LNCaP clone FGC (cell line): ENCODE measurements around the gene FAM53A.

ENCODE experiments used
- DNase-seq: peaks from one replicate; pipeline ENCODE4 v3.0.0-alpha.2; 2011; ENCODE audit warnings: low read depth
- H3K4me3 ChIP-seq: 2 replicates; pipeline ENCODE4 v1.5.1; 2011; ENCODE audit warnings: mild to moderate bottlenecking, low read depth, low read length, control low read depth
- CTCF ChIP-seq: IDR thresholded peaks from 2 replicates; pipeline ENCODE4 v1.5.1; 2012; ENCODE audit warnings: mild to moderate bottlenecking; ENCODE audit not compliant: control insufficient read depth, insufficient read depth; ENCODE audit errors: extremely low read depth

Gene FAM53A

DNA sequence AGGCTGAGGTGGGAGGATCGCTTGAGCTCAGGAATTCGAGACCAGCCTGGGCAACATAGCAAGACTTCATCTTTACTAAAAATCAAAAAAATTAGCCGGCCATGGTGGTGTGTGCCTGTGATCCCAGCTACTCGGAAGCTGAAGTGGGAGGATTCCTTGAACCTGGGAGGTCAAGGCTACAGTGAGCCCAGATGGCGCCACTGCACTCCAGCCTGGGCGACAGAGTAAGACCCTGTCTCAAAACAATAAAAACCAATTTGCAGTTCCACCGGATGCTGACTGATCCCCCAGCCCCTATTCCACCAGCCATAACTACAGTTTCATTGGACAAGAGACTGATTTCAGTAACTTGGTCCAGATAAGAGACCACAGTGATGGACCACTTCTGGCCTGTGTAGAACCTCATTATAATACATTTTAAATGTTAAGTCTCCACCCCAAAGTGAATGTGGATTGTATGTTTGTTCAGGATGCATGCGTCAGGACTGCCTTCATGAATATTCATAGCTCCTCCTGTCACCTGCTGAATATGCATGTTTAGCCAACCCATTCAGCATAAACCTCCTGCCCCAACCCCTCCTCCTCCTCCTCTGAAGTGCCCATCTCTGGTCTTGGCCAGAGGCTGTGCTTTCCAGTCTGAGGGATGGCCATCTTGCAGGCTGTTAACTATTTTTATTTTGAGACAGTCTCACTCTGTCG is 30.3 kb upstream of the FAM53A start:
- no peak for DNase-seq
- TF ChIP-seq CTCF: no peak
- no peak overlapping the region for H3K4me3 ChIP-seq

DNA sequence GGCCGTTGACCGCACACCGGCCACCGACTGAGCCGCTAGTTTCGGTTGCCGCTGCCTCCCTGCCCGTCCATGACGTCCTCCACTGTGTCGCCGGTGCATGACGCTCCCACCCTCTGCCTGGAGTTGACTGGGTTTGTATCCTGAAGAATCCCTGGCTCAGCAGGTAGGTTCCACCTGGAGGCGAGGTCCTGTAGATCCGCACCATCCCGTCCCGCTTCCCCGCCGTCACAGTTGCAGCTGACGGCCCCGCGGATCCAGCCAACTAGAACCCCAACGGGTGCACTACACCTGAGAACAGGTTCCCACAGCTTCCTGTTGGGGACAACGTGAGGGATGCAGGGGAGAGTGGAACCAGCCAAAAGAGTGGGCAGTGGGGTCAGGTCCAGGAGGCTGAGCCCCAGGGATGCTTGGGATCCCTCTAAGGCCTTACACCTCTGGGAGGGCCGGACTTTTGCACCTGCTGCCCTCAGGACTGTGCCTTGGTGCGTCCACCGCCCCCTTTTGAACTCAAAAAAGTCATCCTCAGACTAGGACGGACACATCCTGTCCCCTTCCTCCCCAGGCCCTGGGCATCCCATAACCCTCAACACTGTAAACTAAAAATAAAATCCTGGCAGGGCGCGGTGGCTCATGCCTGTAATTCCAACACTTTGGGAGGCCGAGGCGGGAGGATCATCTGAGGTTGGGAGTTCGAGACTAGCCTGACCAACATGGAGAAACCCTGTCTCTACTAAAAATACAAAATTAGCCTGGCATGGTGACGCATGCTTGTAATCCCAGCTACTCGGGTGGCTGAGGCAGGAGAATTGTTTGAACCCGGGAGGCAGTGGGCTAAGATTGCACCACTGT is 29.1 kb upstream of the FAM53A start:
- H3K4me3 ChIP-seq: peak overlapping the region; percentile 80
- DNase-seq: no peak
- no peak for TF ChIP-seq CTCF

GRCh38 chr4:1712216-1713002 is 28.3 kb upstream of the FAM53A start, which contains the start of gene SLBP:
Gene SLBP, minus strand, starts transcription at chr4:1712319. Its CDS starts 131 bp downstream, at chr4:1712188.
- H3K4me3 ChIP-seq: peak within 1 kb of the TSS; percentile 80
- peak; percentile 91 for DNase-seq
- no peak for TF ChIP-seq CTCF

- TF ChIP-seq CTCF: no peak
- no peak for DNase-seq
- H3K4me3 ChIP-seq: peak overlapping the region; percentile 80
These were observed 27.6 kb upstream of the FAM53A start for GRCh38 chr4:1711571-1712215.

DNA sequence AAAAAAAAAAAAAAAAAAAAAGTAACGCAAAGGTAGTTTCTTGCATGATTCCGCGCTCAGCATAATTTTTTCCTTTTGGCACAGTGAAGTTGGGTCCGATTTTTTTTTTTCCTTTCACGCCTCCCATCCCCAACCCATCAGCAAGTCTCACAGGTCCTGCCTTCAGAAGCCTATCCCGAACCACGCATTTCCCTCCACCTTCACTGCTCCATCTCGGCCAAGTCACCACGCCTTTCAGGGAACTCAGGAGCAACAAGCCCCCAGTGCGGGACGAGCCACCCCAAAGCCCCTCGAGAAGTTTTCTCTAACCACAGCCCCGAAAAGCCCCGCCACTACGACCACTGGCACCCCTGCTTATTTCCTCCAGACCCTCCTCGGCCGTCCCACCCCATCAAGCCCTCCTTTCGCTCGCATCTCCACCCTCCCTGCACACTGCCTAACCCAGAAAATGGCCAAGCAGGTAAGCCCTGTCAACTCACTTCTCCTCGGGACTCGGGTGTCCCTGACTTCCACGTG is 27.0 kb upstream of the FAM53A start:
- H3K4me3 ChIP-seq: peak overlapping the region; percentile 80
- DNase-seq: no peak
- TF ChIP-seq CTCF: no peak

DNA sequence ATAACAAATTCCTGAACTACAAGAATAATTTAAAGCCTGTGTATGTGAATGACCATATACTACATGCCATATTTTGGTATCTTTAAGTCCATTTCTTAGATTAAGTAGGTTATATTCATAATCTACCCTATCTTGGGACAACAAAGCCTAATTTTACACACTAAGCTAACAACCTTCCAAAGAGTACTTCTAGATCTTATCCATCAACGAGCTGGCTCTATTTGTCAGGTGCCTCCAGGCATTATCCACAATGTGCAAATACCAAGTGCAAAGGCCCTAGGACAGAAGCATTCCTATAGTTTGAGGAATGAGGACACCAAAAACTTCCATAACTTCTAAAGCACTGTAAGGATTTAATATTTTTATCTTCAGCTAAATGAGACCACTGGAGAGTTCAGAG is 24.5 kb upstream of the FAM53A start:
- DNase-seq: no peak

More for the DNA sequence above, 24.5 kb upstream of the FAM53A start:
- TF ChIP-seq CTCF: no peak
- H3K4me3 ChIP-seq: no peak overlapping the region
